ENCODE results near the gene EIF4G3. TPM values are rescaled to one million over a fixed set of nuclear protein-coding genes. Genes with fewer than 3 reads are reported as not detected.
A peak's percentile ranks its signal among the peaks of the same experiment; 100 is the strongest.
"Not testable (repeated sequence)": the region's sequence is repeated elsewhere in the genome, so short reads cannot be mapped to it uniquely, and the experiment has no call there.

Gene EIF4G3
- total RNA-seq, 1 donor from 2014 or later, result 28.4 TPM

- DNase-seq (ENCODE audit: low read depth in 2 of 2), result no peak
Observed at GRCh38 chr1:21030181-21030580, 146.5 kb downstream of the EIF4G3 start.

DNA sequence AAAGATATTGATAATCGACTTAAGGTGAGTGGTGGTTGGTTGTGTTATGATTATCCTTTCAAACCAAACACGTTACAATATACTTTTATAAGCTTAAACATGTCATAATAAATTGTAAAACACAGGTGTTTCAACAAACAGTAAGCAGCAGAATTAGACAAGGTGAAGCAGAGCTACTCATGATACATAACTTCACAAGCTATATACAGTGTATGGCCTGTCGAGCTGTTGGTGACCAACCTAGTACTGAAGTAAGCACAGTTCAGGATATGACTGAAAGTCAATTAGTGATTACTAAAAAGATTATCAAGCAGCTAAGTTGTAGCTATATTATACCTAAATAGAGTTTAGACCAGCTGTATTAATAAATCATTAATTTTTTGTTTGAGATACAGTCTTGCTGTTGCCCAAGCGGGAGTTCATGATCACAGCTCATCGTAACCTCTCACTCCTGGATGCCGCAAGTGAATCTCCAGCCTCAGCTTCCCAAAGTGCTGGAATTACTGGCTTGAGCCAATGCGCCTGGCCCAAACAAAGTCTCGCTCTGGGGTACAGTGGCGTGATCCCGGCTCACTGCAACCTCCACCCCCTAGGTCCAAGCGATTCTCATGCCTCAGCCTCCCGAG, 148.1 kb downstream of the EIF4G3 start:
- no peak for DNase-seq (ENCODE audit: low read depth in 2 of 2)

GRCh38 chr1:21027805-21028204, 148.9 kb downstream of the EIF4G3 start:
- DNase-seq (ENCODE audit: low read depth in 2 of 2), result no peak

GRCh38 chr1:21024918-21025317, 151.8 kb downstream of the EIF4G3 start:
- DNase-seq (ENCODE audit: low read depth in 2 of 2), result no peak

DNA sequence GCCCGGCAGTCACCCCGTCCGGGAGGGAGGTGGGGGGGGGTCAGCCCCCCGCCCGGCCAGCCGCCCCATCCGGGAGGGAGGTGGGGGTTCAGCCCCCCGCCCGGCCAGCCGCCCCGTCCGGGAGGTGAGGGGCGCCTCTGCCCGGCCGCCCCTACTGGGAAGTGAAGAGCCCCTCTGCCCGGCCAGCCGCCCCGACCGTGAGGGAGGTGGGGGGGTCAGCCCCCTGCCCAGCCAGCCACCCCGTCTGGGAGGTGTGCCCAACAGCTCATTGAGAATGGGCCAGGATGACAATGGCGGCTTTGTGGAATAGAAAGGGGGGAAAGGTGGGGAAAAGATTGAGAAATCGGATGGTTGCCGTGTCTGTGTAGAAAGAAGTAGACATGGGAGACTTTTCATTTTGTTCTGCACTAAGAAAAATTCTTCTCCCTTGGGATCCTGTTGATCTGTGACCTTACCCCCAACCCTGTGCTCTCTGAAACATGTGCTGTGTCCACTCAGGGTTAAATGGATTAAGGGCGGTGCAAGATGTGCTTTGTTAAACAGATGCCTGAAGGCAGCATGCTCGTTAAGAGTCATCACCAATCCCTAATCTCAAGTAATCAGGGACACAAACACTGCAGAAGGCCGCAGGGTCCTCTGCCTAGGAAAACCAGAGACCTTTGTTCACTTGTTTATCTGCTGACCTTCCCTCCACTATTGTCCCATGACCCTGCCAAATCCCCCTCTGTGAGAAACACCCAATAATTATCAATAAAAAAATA, 152.4 kb downstream of the EIF4G3 start:
- not testable (repeated sequence) for DNase-seq (ENCODE audit: low read depth in 2 of 2)

DNA sequence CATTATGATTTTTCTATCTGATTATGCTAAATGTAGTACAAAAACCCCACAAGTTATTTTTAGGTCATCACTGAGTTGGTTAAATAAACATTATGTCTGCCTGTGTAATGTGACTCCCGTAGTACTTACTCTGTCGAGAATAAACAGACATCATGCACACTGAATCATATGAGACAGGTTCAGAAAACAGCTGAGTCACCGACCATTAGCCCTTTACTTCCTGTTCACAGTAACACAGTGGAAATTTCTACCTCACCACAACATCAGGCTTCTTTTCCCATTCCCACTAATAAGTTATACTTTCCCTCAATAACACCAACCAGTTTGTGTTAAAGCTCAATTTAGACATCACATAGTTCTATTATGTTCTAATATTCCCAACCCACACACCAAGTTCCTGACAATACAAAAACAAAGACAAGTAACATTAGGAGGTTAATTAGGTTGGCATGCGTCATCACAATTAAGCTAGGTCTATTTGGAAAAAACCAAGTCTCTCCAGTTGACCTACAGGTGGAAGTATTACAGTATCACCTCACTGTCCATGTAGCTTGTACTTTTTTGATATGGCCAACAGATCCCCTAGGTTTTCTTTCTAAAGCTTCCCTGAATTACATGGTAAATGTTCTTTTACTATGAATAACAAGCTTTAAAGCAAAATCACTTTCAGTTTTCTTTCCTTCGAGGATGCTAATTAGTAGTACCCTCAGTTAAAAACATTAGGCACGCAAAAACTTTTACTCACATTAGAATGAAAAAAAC, 154.2 kb downstream of the EIF4G3 start:
- DNase-seq (ENCODE audit: low read depth in 2 of 2), result peak; percentile 100

DNA sequence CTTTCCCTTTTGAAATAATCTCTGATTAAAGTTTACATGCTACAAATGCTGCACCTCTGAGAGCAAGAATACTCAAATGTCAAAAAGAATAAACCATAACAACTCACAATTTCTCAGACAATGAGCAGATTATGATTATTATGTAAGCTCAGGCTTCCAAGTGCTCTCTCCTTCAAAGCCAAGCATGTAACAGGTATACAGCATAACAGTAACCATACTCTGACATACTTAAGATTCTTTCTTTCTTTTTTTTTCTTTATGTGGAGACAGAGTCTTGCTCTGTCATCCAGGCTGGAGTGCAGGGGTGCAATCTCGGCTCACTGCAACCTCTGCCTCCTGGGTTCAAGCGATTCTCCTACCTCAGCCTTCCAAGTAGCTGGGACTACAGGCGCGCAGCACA, 155.4 kb downstream of the EIF4G3 start:
- no peak for DNase-seq (ENCODE audit: low read depth in 2 of 2)

- no peak for DNase-seq (ENCODE audit: low read depth in 2 of 2)
Observed at GRCh38 chr1:21020151-21020550, 156.5 kb downstream of the EIF4G3 start.

DNA sequence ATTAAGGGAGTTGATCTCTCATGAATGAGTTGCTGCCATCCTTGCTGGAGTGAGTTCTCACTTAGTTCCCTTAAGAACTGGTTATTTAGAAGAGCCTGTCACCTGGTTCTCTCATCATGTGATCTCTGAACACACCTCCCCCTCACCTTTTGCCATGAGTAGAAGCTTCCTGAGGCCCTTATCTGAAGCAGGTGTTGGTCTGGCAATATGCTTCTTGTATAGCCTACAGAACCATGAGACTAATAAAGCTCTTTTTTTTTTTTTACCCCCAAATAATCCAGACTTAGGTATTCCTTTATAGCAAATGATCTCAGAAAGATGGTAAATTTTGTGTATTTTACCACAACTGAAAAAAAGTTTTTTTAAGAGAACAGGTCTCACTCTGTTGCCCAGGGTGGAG, 158.0 kb downstream of the EIF4G3 start:
- no peak for DNase-seq (ENCODE audit: low read depth in 2 of 2)

DNA sequence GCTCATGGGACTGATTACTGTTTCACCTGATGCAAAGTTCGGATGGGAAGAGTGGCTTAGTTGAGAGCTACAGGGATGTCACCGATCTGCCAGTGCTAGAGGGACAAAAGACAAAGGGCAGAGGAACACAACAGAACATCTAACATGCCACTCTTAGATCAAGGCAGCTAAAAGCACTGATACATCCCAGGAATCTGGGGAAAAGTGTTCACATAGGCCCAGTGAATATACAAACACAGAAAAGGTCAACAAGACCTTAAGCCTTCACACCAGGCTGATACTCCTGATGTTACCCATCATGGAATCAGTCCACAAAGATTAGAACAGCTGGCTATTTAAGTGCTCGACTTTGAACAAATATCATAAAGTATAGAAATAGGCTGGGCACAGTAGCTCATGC, 163.2 kb downstream of the EIF4G3 start:
- DNase-seq (ENCODE audit: low read depth in 2 of 2), result no peak

- DNase-seq (ENCODE audit: low read depth in 2 of 2), result no peak
Observed at GRCh38 chr1:21012937-21013336, 163.8 kb downstream of the EIF4G3 start.

DNA sequence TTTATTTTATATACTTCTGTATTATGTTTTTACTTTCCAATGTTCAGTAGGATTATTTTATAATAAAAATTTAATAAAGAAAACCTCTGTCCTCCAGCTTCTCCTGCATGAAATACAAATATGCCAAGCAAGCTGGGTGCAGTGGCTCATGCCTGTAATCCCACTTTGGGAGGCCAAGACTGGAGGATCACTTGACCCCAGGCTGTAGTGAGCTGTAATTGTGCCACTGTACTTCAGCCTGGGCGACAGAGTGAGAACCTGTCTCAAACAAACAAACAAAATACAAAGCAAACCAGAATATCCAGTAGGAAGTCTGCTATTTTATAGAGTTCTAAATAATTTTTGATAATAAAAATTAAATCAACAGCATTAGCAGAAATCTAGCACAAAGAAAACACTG, 168.8 kb downstream of the EIF4G3 start:
- DNase-seq (ENCODE audit: low read depth in 2 of 2), result no peak

DNA sequence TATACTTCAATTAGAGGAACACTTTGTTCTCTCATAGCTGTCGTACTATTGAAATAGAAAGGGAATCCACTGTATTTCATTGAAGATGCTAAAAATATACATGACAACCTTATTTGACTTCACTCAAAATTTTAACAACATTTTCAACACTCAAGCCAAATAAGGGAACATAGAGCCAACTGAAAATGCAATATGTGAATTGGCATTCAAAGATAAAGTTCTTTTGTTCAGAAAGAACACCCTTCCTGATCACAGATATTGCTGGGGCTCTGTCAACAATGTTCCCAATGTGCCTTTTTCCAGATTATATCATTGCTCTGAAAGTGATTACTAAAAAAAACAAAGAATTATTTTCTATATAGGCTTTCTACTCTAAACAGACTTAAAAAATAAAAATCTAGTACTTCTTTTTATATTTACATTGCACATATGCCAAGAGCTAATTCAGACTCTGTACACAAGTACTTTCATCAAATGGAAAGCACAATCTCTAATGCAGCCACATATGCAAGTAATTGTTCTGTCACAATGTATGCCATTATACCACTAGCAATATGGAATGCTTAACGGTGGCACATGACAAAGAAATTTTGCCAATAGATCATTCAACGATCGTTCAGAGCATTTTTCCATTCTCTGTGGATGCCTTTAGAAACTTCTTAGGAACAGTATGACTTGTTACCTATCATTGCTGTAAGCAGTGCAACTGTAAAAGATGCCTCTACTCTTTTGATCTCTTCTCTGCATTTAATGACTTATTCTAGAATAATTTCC, 171.0 kb downstream of the EIF4G3 start:
- no peak for DNase-seq (ENCODE audit: low read depth in 2 of 2)

GRCh38 chr1:21003281-21004045, 173.2 kb downstream of the EIF4G3 start:
- no peak for DNase-seq (ENCODE audit: low read depth in 2 of 2)

DNA sequence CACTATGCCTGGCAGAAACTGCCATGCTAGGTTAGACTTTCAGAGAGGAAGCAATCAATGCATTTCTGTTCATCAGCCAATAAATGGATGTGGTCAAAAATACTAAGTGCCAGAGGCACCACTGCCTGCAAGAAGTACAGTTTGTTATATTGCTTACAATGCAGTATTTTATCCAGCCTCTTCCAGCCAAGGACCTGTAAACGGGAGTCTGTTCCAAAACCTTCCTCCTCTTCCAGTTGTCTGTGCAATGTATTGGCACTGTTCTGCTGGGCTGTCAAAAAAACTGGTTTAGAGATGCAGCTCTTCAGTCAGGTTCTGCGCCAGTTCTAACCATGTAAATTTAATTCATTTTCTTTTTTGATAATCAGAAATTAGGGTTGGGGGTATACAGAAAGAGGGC, 175.7 kb downstream of the EIF4G3 start:
- DNase-seq (ENCODE audit: low read depth in 2 of 2), result no peak

- DNase-seq (ENCODE audit: low read depth in 2 of 2), result no peak
Observed at GRCh38 chr1:21000245-21000594, 176.5 kb downstream of the EIF4G3 start.

DNA sequence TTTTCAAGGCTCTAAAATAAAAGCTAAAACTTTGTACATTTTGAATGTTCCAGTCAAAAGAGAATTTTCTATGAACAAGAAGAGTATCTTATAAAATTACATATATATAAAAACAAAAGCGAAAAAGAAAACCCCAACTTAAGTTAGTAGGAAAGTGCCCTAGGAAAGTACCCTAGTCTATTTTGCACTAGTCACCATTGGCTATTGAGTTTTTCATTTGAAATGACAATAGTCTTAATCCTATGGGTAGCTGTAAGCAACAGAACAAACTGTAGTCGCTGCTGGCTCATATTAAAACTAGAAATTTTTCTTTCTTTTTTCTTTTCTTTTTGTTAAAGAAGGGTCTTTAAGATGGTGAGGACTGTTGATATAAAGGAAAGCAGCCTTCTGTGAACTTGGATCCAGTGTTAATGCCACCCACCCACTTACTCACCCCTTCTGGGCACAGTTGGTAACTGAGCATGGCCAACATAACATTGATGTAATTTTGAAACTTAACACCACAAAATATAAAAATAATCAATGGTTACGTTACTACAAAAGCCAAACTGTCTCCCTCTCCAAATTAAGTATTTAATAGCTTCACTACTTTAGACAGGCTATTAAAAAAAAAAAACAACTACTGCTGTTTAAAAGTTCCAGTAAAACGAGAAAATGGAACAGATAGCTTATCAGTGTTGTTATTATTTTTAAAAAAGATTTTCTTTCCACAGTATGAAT, 177.0 kb downstream of the EIF4G3 start:
- no peak for DNase-seq (ENCODE audit: low read depth in 2 of 2)

DNA sequence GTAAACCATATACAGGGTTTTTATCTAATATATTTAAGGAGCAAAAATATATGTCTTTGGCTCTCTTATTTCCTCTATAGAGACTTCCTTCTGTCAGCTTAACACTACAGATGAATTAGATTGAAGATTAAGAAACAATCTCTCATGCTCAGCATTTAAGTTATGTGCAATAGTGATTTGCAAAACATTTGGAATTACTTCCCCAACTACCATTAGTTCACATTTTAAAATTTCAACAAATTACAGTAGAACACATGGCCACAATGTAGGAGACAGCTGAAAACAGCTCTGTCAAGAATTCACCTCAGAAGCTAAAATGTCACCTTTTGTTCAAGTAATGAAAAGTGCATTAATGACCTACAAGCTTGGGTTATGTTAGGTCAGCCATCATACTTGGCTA, 177.9 kb downstream of the EIF4G3 start:
- DNase-seq (ENCODE audit: low read depth in 2 of 2), result no peak

DNA sequence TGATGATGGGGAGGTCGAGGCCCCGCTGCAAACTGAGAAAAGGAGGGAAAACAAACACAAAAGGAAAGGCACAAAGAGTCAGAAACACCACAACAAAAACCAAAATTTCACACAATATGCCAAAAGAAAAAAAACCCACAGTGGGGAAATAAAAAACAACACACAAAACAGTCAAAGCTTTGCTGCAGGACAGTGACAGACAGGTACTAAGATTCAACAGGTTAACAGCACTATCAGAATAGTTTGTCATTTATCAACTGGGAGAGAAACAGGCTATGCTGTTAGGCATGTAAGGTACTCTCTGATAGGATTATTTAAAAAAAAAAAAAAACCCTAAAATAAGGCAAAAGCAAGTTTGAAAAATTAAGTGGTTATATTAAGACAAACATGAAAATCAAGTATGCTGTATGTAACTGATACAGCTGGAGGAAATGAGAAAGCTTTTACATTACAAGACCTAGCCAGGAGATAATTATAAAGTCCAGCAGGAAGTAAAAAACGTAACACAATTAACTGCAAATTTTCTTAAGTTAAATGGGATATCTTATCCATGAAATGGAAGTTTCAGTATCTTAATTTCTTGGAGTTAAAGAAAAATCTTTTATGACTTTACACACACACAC, 179.0 kb downstream of the EIF4G3 start:
- DNase-seq (ENCODE audit: low read depth in 2 of 2), result no peak

GRCh38 chr1:20996554-20996953, 180.1 kb downstream of the EIF4G3 start:
- DNase-seq (ENCODE audit: low read depth in 2 of 2), result no peak
